Lung (tissue), 12 donors: ENCODE measurements around the gene TUB. TPM values are rescaled to one million over a fixed set of nuclear protein-coding genes. Genes with fewer than 3 reads are reported as not detected.

Experiments used
- ATAC-seq: fragments of 200-7000 bp; cut with Tn5 transposase; one replicate; pipeline ENCODE4 v1.9.1; 2020; ENCODE audit warnings: moderate number of reproducible peaks; ENCODE audit not compliant: insufficient read depth, low FRiP score
- DNase-seq, 3 donors: peaks; one replicate each; pipeline ENCODE4 v3.0.0-alpha.2; 2013 to 2017
- H3K27ac ChIP-seq, 2 donors: one replicate each; pipeline ENCODE4 v1.5.1; 2013; ENCODE audit warnings: mild to moderate bottlenecking in 2 of 2, moderate library complexity in 2 of 2, control low read depth in 1 of 2, inconsistent platforms in 1 of 2, low read depth in 1 of 2, low read length in 1 of 2
- H3K27me3 ChIP-seq, 3 donors: one replicate each; pipeline ENCODE4 v1.5.1; 2013; ENCODE audit warnings: low read length in 2 of 3; ENCODE audit not compliant: control insufficient read depth in 3 of 3, insufficient read depth in 3 of 3
- H3K36me3 ChIP-seq, 4 donors: one replicate each; pipeline ENCODE4 v1.5.1; 2013; ENCODE audit warnings: low read length in 4 of 4, mild to moderate bottlenecking in 1 of 4, moderate library complexity in 1 of 4; ENCODE audit not compliant: control insufficient read depth in 4 of 4, insufficient read depth in 4 of 4
- H3K4me1 ChIP-seq, 5 donors: one replicate each; pipeline ENCODE4 v1.5.1; 2013; ENCODE audit warnings: low read length in 5 of 5, mild to moderate bottlenecking in 2 of 5, moderate library complexity in 1 of 5; ENCODE audit not compliant: control insufficient read depth in 5 of 5, insufficient read depth in 5 of 5
- H3K4me3 ChIP-seq: one replicate; pipeline ENCODE4 v1.5.1; 2013; ENCODE audit warnings: mild to moderate bottlenecking, control low read depth, moderate library complexity
- H3K9ac ChIP-seq, 2 donors: one replicate each; pipeline ENCODE4 v1.5.1; 2013; ENCODE audit warnings: low read length in 2 of 2, control low read depth in 1 of 2; ENCODE audit not compliant: insufficient read depth in 1 of 2
- H3K9me3 ChIP-seq, 4 donors: one replicate each; pipeline ENCODE4 v1.5.1; 2013; ENCODE audit warnings: low read length in 3 of 4, mild to moderate bottlenecking in 1 of 4, moderate library complexity in 1 of 4; ENCODE audit not compliant: control insufficient read depth in 4 of 4, insufficient read depth in 3 of 4
- CTCF ChIP-seq: IDR thresholded peaks from 2 replicates; pipeline ENCODE4 v1.5.1; 2012; ENCODE audit warnings: mild to moderate bottlenecking; ENCODE audit errors: control extremely low read depth, extremely low read depth
- WGBS, 2 donors: extraction: QIAGEN DNeasy Blood & Tissue Kit; methylation state at CpG; one replicate each; pipeline ENCODE4 v1.1.7; 2013; 5-methylcytosine and 5-hydroxymethylcytosine counted together
- polyA plus RNA-seq, 2 donors: library from polyadenylated mRNA; stranded (reverse); fragments of 200-250 nt; gene quantifications; one replicate each; pipeline ENCODE4 v1.2.1, GENCODE V29; 2013
- total RNA-seq, 2 donors: library from RNA; depleted of rRNA in 1 of 2; stranded (reverse); fragments of >200 nt in 1 of 2; gene quantifications; one replicate each; pipeline ENCODE4 v1.2.1, GENCODE V29; 2014 to 2021
- donor health status: control.
- donor health status: control.
- donor health status: Bipolar disorder and iron deficiency.
- donor health status: healthy.
- donor health status: DM: yes; HTN: yes; CAD: no.

TUB gene
- total and polyA plus RNA-seq, 4 donors, result 0.96 to 23.5 (median 5.1) TPM

DNA sequence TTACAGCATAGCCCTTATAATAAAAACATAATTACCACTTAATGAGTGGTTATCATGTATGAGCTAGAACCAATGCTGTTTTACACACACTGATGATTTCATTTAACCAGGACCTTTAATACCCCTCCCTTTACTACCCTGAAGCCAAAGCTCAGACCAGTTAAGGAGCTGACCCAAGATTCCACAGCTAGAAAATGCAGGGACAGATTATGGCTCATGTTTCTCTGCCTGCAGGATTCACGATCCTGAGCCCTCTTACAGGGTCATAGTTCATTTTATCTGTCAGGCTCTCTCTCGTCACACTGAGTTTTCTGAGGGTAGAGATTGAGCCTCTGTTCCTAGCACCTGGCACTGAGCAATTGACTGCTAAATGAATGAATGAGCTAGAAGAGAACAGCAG is 27.4 kb downstream of the TUB start:
- Histone ChIP-seq H3K4me1 (peaks cover 0 to 21% (median 0%) of the 10 kb centered on the region in 5 donors), H3K4me3 (no peak overlapping the region), H3K27me3 (no peaks in the 10 kb centered on the region), H3K9ac (no peak overlapping the region), H3K36me3 (peaks cover 0 to 8% (median 1%) of the 10 kb centered on the region in 4 donors), H3K27ac (no peak overlapping the region), H3K9me3 (no peaks in the 10 kb centered on the region)
- DNase-seq (no peak), ATAC-seq (no peak)
- WGBS, 2 donors, result 75 to 92% methylated on average over 2 of the region's 2 CpGs
- no peak for TF ChIP-seq CTCF

- peaks cover 0 to 3% (median 1%) of the 10 kb centered on the region in 4 donors for H3K36me3 ChIP-seq
- H3K4me1 ChIP-seq, result peaks cover 0 to 21% (median 0%) of the 10 kb centered on the region in 5 donors
- H3K9me3 ChIP-seq, result no peaks in the 10 kb centered on the region
- no peak overlapping the region for H3K27ac ChIP-seq
- no peak overlapping the region for H3K9ac ChIP-seq
- TF ChIP-seq CTCF, result no peak
- DNase-seq (no peak), ATAC-seq (no peak)
- H3K27me3 ChIP-seq, result no peaks in the 10 kb centered on the region
- no peak overlapping the region for H3K4me3 ChIP-seq
These were observed 28.7 kb downstream of the TUB start for GRCh38 chr11:8109675-8110074.

DNA sequence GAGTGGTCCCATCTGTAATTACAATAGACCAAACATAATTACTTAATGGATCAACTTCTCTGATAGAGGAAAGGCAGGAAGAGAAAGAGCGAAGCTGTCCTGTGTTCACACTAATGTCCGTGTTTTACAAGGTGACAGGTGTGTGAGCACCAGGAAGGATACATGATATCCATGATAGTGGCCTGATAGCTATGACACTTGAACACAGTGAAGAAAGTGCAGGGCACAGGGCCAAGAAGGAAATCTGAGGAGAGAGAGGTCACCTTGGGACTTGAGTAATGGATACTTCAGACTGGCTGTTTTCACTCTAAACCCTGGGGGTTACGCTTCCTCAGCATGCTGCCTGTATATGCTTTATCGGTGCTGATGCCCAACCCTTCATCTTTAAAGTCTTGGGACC is 29.4 kb downstream of the TUB start:
- H3K4me1 ChIP-seq, result peaks cover 0 to 21% (median 0%) of the 10 kb centered on the region in 5 donors
- no peaks in the 10 kb centered on the region for H3K27me3 ChIP-seq
- 88 to 89% methylated on average over 4 of the region's 4 CpGs for WGBS, 2 donors
- H3K4me3 ChIP-seq, result no peak overlapping the region
- H3K9me3 ChIP-seq, result no peaks in the 10 kb centered on the region
- H3K27ac ChIP-seq, result no peak overlapping the region
- H3K9ac ChIP-seq, result no peak overlapping the region
- H3K36me3 ChIP-seq, result peaks cover 0 to 2% (median 0%) of the 10 kb centered on the region in 4 donors
- ATAC-seq, result no peak
- no peak for DNase-seq
- no peak for TF ChIP-seq CTCF

GRCh38 chr11:8111636-8112035 is 30.6 kb downstream of the TUB start:
- Histone ChIP-seq H3K9ac (no peak overlapping the region), H3K27me3 (no peaks in the 10 kb centered on the region), H3K27ac (no peak overlapping the region), H3K4me1 (peaks cover 0 to 16% (median 0%) of the 10 kb centered on the region in 5 donors), H3K9me3 (no peaks in the 10 kb centered on the region), H3K4me3 (no peak overlapping the region), H3K36me3 (no peaks in the 10 kb centered on the region)
- ATAC-seq (no peak), DNase-seq (peak in 2 of 3 donors; percentile 21 to 40)
- TF ChIP-seq CTCF, result no peak
- 82 to 85% methylated on average over 8 of the region's 8 CpGs for WGBS, 2 donors
